ENCODE results near the gene GNLY.
A peak's percentile ranks its signal among the peaks of the same experiment; 100 is the strongest.

Gene GNLY

GRCh38 chr2:85725451-85725850 lies 31.3 kb downstream of the GNLY start:
- DNase-seq (ENCODE audit: insufficient read length), result no peak
- FAIRE-seq, result no peak
- TF ChIP-seq POLR2A (IDR thresholded peaks at IDR 0.05; ENCODE audit: low read depth, low read length) (no peak), POLR2AphosphoS5 (IDR thresholded peaks at IDR 0.05; ENCODE audit: low read depth, low read length) (no peak), TAF1 (IDR thresholded peaks at IDR 0.05; ENCODE audit: borderline replicate concordance, low read depth, low read length) (no peak)

GRCh38 chr2:85727798-85728197 lies 33.6 kb downstream of the GNLY start:
- FAIRE-seq, result no peak
- no peak for DNase-seq (ENCODE audit: insufficient read length)
- no peak for TF ChIP-seq POLR2AphosphoS5 (IDR thresholded peaks at IDR 0.05; ENCODE audit: low read depth, low read length)
- no peak for TF ChIP-seq POLR2A (IDR thresholded peaks at IDR 0.05; ENCODE audit: low read depth, low read length)
- TF ChIP-seq TAF1 (IDR thresholded peaks at IDR 0.05; ENCODE audit: borderline replicate concordance, low read depth, low read length), result no peak

GRCh38 chr2:85728342-85728741 lies 34.2 kb downstream of the GNLY start:
- FAIRE-seq (no peak), DNase-seq (ENCODE audit: insufficient read length) (no peak)
- TF ChIP-seq POLR2A (IDR thresholded peaks at IDR 0.05; ENCODE audit: low read depth, low read length) (no peak), TAF1 (IDR thresholded peaks at IDR 0.05; ENCODE audit: borderline replicate concordance, low read depth, low read length) (no peak), POLR2AphosphoS5 (IDR thresholded peaks at IDR 0.05; ENCODE audit: low read depth, low read length) (no peak)

GRCh38 chr2:85728883-85729824 lies 35.0 kb downstream of the GNLY start:
- peak; percentile 85 for DNase-seq (ENCODE audit: insufficient read length)
- peak; percentile 73 for FAIRE-seq
- TF ChIP-seq POLR2AphosphoS5 (IDR thresholded peaks at IDR 0.05; ENCODE audit: low read depth, low read length) (no peak), TAF1 (IDR thresholded peaks at IDR 0.05; ENCODE audit: borderline replicate concordance, low read depth, low read length) (no peak), POLR2A (IDR thresholded peaks at IDR 0.05; ENCODE audit: low read depth, low read length) (no peak)

GRCh38 chr2:85729825-85730510 lies 35.8 kb downstream of the GNLY start:
- DNase-seq (ENCODE audit: insufficient read length) (no peak), FAIRE-seq (no peak)
- TF ChIP-seq POLR2A (IDR thresholded peaks at IDR 0.05; ENCODE audit: low read depth, low read length) (no peak), TAF1 (IDR thresholded peaks at IDR 0.05; ENCODE audit: borderline replicate concordance, low read depth, low read length) (no peak), POLR2AphosphoS5 (IDR thresholded peaks at IDR 0.05; ENCODE audit: low read depth, low read length) (no peak)

GRCh38 chr2:85730686-85731230 lies 36.6 kb downstream of the GNLY start:
- TF ChIP-seq POLR2AphosphoS5 (IDR thresholded peaks at IDR 0.05; ENCODE audit: low read depth, low read length), result no peak
- TF ChIP-seq TAF1 (IDR thresholded peaks at IDR 0.05; ENCODE audit: borderline replicate concordance, low read depth, low read length), result no peak
- no peak for TF ChIP-seq POLR2A (IDR thresholded peaks at IDR 0.05; ENCODE audit: low read depth, low read length)
- no peak for DNase-seq (ENCODE audit: insufficient read length)
- FAIRE-seq, result no peak

- DNase-seq (ENCODE audit: insufficient read length) (no peak), FAIRE-seq (peak; percentile 38)
- TF ChIP-seq POLR2AphosphoS5 (IDR thresholded peaks at IDR 0.05; ENCODE audit: low read depth, low read length) (no peak), TAF1 (IDR thresholded peaks at IDR 0.05; ENCODE audit: borderline replicate concordance, low read depth, low read length) (no peak)
Observed at GRCh38 chr2:85731606-85732005, 37.4 kb downstream of the GNLY start.

- no peak for TF ChIP-seq POLR2AphosphoS5 (IDR thresholded peaks at IDR 0.05; ENCODE audit: low read depth, low read length)
- no peak for TF ChIP-seq TAF1 (IDR thresholded peaks at IDR 0.05; ENCODE audit: borderline replicate concordance, low read depth, low read length)
- no peak for TF ChIP-seq POLR2A (IDR thresholded peaks at IDR 0.05; ENCODE audit: low read depth, low read length)
- FAIRE-seq, result no peak
Observed at GRCh38 chr2:85732467-85733120, 38.4 kb downstream of the GNLY start.

GRCh38 chr2:85733121-85733960 lies 39.2 kb downstream of the GNLY start:
- FAIRE-seq, result no peak
- no peak for DNase-seq (ENCODE audit: insufficient read length)
- TF ChIP-seq POLR2A (IDR thresholded peaks at IDR 0.05; ENCODE audit: low read depth, low read length), result no peak
- no peak for TF ChIP-seq TAF1 (IDR thresholded peaks at IDR 0.05; ENCODE audit: borderline replicate concordance, low read depth, low read length)
- TF ChIP-seq POLR2AphosphoS5 (IDR thresholded peaks at IDR 0.05; ENCODE audit: low read depth, low read length), result no peak

More at GRCh38 chr2:85732467-85733120, 38.4 kb downstream of the GNLY start:
- DNase-seq (ENCODE audit: insufficient read length), result no peak

GRCh38 chr2:85734015-85734414 lies 39.9 kb downstream of the GNLY start:
- DNase-seq (ENCODE audit: insufficient read length) (no peak), FAIRE-seq (no peak)
- TF ChIP-seq POLR2A (IDR thresholded peaks at IDR 0.05; ENCODE audit: low read depth, low read length), result no peak
- no peak for TF ChIP-seq TAF1 (IDR thresholded peaks at IDR 0.05; ENCODE audit: borderline replicate concordance, low read depth, low read length)
- no peak for TF ChIP-seq POLR2AphosphoS5 (IDR thresholded peaks at IDR 0.05; ENCODE audit: low read depth, low read length)
